SK-N-DZ (cell line): Measurements from ENCODE around the gene BBX.
A peak's percentile ranks its signal among the peaks of the same experiment; 100 is the strongest.
"Not testable (repeated sequence)": the region's sequence is repeated elsewhere in the genome, so short reads cannot be mapped to it uniquely, and the experiment has no call there.

Experiments
- DNase-seq: peaks from one replicate; pipeline ENCODE4 v3.0.0-alpha.2; 2015; ENCODE audit warnings: low spot score

The BBX gene

DNA sequence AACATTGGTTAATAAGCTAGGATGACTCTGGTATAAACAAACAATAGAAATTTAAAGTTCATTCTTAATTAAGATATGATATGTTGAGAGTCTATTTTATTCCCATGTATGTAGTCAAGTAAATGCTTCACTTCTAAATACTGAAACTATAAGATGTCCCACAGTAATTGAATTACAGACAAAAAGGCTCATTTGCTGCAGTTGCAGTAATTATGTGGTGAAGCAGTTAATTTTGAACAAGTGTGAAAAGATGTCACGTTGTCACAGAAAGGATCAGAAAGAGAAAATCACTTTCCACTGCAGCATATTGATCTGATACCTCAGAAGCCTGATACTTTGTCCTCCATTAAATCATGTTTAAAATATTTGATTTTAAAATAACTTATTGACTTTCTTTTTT, 159.8 kb downstream of the BBX start:
- DNase-seq = no peak

GRCh38 chr3:107683447-107683846, 160.7 kb downstream of the BBX start:
- DNase-seq = no peak

- no peak for DNase-seq
Measured at GRCh38 chr3:107684431-107684925, 161.7 kb downstream of the BBX start.

DNA sequence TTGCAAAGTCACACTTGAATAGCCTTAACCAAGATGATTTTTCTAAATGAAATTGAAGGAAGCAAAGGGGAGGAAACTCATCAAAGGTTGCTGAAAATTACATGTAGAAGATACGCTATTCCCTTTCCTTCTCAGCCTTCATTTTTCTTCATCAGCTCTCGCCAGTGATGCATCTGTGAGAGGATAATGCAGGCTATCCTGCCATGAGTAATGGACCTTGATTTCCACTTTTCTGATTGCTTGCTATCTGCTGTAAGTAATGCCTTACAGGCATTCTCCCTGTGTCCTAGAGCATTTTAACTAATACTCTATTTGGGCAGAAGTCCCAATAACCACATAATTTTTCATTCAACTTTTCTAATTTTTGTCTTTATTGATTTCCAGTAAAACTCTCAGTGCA, 162.6 kb downstream of the BBX start:
- no peak for DNase-seq

GRCh38 chr3:107687056-107687581, 164.4 kb downstream of the BBX start:
- no peak for DNase-seq

DNA sequence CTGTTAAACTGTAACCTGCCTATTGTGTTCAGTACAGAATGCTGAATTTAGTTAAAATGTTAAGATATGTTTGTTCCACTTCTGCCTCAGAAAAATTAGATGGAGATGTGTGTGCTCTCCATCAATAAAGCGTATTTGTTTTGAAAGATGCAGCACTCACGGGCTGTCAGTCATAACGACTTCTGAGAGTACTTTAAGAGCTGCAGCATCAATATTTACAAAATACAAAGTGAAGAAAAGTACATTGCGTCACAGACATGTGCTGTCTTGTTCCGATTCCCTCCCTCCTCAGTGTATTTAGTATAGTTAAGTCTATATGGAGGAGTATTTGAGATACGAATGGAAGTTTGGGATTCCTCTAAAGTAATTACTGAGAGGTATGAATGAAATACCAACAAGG, 166.6 kb downstream of the BBX start:
- DNase-seq = no peak

- DNase-seq = peak; percentile 47
Measured at GRCh38 chr3:107690522-107691138, 167.9 kb downstream of the BBX start.

DNA sequence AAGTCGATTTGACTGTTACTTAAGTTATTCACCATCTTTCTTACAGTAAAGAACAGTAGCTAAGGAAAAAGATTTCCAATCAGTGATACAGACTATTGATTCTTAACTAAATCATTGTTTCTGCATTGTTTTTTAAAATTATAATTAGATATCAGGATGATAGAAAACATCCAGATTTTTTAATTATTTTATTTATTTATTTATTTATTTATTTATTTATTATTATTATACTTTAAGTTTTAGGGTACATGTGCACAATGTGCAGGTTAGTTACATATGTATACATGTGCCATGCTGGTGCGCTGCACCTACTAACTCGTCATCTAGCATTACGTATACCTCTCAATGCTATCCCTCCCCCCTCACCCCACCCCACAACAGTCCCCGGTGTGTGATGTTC, 169.2 kb downstream of the BBX start:
- DNase-seq = not testable (repeated sequence)

- not testable (repeated sequence) for DNase-seq
Measured at GRCh38 chr3:107697348-107697747, 174.6 kb downstream of the BBX start.

DNA sequence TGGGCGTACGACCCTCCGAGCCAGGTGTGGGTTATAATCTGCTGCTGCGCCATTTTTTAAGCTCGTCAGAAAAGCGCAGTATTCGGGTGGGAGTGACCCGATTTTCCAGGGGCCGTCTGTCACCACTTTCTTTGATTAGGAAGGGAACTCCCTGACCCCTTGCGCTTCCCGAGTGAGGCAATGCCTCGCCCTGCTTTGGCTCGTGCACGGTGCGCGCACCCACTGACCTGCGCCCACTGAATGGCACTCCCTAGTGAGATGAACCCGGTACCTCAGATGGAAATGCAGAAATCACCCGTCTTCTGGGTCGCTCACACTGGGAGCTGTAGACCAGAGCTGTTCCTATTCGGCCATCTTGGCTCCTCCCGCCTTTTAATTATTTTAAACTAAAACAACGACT, 175.1 kb downstream of the BBX start:
- not testable (repeated sequence) for DNase-seq

DNA sequence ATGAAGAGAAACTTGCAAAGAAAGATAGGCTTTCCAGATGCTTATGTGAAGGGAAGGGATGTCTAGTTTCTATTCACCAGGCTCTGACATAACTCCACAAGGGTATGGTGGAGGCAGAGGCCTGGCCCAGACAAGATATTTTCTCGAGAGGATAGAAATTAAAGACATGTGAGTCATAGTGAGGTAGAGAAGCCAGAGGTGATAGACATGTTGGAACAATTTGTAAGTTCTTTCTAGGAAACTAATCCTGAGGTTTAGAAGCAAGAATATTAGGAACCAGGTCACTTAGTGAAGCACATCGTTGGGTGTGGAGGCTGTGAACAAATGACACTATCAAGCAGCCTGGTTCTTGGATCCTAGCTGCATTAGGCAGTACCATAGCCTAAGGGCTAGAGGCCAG, 176.9 kb downstream of the BBX start:
- no peak for DNase-seq

- no peak for DNase-seq
Measured at GRCh38 chr3:107701299-107701698, 178.5 kb downstream of the BBX start.

- no peak for DNase-seq
Measured at GRCh38 chr3:107704477-107704876, 181.7 kb downstream of the BBX start.

GRCh38 chr3:107705046-107705445, 182.3 kb downstream of the BBX start:
- no peak for DNase-seq

DNA sequence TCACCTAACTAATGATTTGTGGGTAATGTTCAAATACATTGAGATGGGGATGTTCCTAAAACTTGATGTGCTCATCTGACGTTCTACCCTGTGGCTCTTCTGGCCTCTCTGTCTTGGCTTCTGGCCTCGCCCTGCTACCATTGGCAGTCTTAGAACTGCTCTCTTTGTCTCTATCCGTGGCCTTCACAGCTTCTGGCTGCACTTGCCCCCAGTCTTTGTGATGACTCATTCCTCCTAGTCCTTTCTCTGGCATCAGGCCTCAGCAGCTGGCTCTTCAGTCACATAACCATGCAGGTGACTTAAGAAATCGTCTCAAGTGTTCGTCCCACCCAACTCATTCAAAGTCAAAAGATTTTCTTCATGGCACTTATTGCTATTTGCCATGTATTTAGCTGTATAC, 188.1 kb downstream of the BBX start:
- DNase-seq = no peak

DNA sequence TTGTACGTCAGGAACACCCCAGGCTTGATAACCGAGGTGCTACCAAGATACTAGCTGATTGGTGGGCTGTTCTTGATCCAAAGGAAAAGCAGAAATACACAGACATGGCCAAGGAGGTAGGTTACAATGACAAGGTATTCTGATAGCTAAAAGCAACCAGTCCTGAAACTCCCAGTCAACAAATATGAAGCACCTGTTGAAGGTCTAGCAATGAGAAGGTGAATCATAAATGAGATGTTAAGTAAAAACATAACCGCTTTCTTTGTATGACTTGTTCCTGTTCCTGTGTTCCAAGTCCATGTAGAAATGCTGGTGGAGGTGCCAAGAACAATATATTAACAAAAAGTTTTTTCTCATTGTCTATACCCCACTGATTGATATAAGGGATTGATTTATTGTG, 194.0 kb downstream of the BBX start:
- DNase-seq = no peak

DNA sequence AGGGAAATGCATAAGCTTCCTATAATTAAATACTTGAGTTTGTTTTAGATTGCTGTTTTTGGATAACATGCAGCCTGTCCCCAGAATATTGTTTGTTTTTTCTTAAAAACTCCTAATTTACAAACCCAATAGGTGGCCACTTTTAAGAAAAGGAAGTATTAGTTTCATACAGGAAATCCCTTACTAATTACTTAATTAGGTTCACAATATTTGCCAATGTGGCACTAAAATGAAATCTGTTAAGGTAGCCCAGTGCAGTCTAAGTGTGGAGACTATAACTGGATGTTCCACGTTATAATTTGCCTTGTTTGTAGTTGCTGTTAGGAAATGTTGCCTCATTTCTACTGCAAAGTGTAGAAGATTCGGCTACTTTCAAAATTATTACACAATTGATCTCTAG, 195.8 kb downstream of the BBX start:
- DNase-seq = no peak

DNA sequence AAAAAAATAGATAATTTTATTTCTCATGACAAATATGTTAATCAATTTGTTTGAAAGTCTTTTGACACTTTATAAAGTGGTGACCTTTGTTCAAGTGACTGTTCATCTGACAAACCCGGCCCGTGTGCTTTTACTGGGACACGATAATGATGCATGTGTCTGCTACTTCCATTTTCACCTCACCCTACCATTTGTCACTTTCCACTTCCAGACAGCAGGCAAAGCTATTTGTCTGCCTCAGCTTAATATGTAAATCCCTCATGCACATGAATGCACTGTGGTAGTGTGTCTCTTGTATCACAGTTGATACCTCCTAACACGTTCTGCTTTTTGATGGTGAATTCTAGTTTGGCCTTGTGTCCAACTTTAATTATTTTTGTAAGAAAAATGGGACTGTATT, 204.3 kb downstream of the BBX start:
- DNase-seq = no peak

GRCh38 chr3:107729686-107730085, 206.9 kb downstream of the BBX start:
- no peak for DNase-seq

- DNase-seq = no peak
Measured at GRCh38 chr3:107734317-107734716, 211.6 kb downstream of the BBX start.

GRCh38 chr3:107737914-107738313, 215.2 kb downstream of the BBX start:
- DNase-seq = no peak

DNA sequence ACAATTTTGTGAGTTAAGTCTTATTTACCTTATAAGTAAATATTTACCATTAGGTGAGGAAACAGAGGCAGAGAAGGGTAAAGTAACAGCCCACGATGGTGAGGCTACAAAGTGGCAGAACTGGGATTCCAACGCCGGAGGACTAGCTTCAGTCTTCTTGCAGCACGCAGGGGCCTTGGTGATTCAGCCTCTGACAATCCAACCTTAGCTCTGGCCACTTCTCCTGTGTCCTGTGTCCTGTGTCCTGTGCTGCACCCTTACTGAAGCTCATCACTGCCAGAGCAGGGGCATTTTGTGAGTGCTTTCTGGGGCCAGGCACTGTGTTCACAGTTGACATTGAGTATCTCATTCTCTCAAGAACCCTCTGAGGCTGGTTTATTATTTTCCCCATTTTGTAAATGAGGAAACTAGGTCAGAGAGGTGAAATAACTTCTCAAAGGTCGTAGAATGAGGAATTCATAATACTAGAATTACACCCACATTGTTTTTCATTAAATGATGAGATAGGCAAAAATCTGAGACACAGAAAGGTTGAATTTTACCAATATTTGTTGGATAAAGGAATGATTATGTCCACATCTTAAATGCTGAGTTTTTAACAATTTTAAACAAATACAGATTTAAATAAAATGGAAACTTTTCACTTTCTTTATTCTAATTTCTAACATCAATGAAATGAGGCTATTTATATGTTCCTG, 215.9 kb downstream of the BBX start:
- no peak for DNase-seq

DNA sequence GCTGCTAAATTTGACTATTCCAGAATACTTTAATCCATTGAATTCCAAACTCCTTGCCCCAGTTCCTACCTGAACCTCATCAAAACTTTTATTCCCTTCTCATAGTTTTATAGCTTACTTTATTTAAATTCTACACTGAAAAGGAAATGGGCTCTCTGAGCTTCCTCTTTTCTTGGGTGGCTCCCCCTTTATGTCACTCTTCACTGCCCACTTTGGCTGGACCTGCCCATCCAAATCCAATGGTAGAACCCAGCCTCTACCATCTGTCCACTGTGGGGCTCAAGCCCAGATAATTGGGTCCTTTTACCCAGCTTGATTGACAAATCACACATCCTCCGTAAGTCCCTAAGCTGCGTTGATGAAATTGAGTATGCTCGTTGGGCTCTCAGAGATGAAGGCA, 216.5 kb downstream of the BBX start:
- DNase-seq = no peak
